K562 (cell line): ENCODE measurements around the gene ADCY6. TPM values are rescaled to one million over a fixed set of nuclear protein-coding genes. Genes with fewer than 3 reads are reported as not detected.

Experiments
- ATAC-seq: fragments of 200-7000 bp; cut with Tn5 transposase; 3 replicates; pipeline ENCODE4 v1.9.1; 2020; ENCODE audit warnings: moderate library complexity
- BruUV-seq: library from RNA; stranded (reverse); fragments of 400-500 nt; replicated peaks from 2 replicates; lab custom pipeline; 2021; lab: Mats Ljungman, UMichigan
- CTCF ChIA-PET: fragments of 300-600 bp; formaldehyde crosslinking; extraction: SDS; loops from one replicate; lab custom pipeline; 2021; ENCODE audit warnings: low intra/inter-chr PET ratio; lab: Yijun Ruan, JAX
- POLR2A ChIA-PET: fragments of 300-600, 350-650 bp; sonication (Branson Sonifier 250); formaldehyde crosslinking; extraction: SDS; loops from one replicate; lab custom pipeline; 2021; ENCODE audit warnings: antibody characterized with exemption, inconsistent platforms; lab: Yijun Ruan, JAX
- DNase-seq, 4 experiments: peaks; one replicate each; pipeline versions ENCODE4 v3.0.0 to v3.0.0-alpha.2; 2011 to 2018; ENCODE audit warnings: low spot score in 3 of 4, mixed read lengths in 3 of 4; ENCODE audit errors: extremely low read depth in 1 of 4
- FAIRE-seq: peaks from 2 replicates; lab custom pipeline; 2011; peaks lifted over from hg19 to GRCh38; lab: Jason Lieb, UNC
- H2AFZ ChIP-seq: 2 replicates; pipeline ENCODE4 v1.6.0; 2011; ENCODE audit warnings: low read depth, low read length, control low read depth, inconsistent platforms
- H3K27ac ChIP-seq: fragments of 200-600 bp; 3 replicates; pipeline ENCODE4 v1.8.0; 2011; ENCODE audit warnings: low read depth, mild to moderate bottlenecking, control low read depth, inconsistent platforms, low read length, moderate library complexity, mixed read lengths; ENCODE audit errors: extremely low read depth
- H3K27me3 ChIP-seq, 2 experiments: fragments of 300-600 bp in 1 of 2; 2 replicates in 1 of 2; 3 replicates in 1 of 2; pipeline versions ENCODE4 v1.6.0 to v1.8.0; 2011; ENCODE audit warnings: inconsistent platforms in 2 of 2, low read length in 2 of 2, mild to moderate bottlenecking in 1 of 2, mixed read lengths in 1 of 2, moderate library complexity in 1 of 2; ENCODE audit not compliant: control insufficient read depth in 2 of 2, insufficient read depth in 2 of 2
- H3K36me3 ChIP-seq: fragments of 300-600 bp; 3 replicates; pipeline ENCODE4 v1.8.0; 2011; ENCODE audit warnings: mild to moderate bottlenecking, low read length, inconsistent platforms; ENCODE audit not compliant: control insufficient read depth, insufficient read depth
- H3K4me1 ChIP-seq, 2 experiments: fragments of 200-600 bp in 1 of 2; replicated peaks in 1 of 2; 2 replicates in 1 of 2; 3 replicates in 1 of 2; pipeline versions ENCODE4 v1.5.1 to v1.8.0; 2011; ENCODE audit warnings: inconsistent platforms in 2 of 2, low read length in 2 of 2, mild to moderate bottlenecking in 1 of 2, mixed read lengths in 1 of 2, moderate library complexity in 1 of 2; ENCODE audit not compliant: control insufficient read depth in 2 of 2, insufficient read depth in 2 of 2
- H3K4me2 ChIP-seq: 2 replicates; pipeline ENCODE4 v1.6.1; 2011; ENCODE audit warnings: low read length, control low read depth, inconsistent platforms, mixed read lengths; ENCODE audit not compliant: insufficient read depth
- H3K4me3 ChIP-seq: fragments of 200-600 bp; sonication (generic), shearing (Covaris generic); 2 replicates; pipeline ENCODE4 v1.5.1; 2016; ENCODE audit warnings: control low read depth, inconsistent platforms
- H3K79me2 ChIP-seq: fragments of 200-600 bp; 3 replicates; pipeline ENCODE4 v1.8.0; 2011; ENCODE audit warnings: low read length, inconsistent platforms; ENCODE audit not compliant: control insufficient read depth, insufficient read depth
- H3K9ac ChIP-seq, 2 experiments: 2 replicates each; pipeline versions ENCODE4 v1.6.0 to v1.6.1; 2011; ENCODE audit warnings: low read depth in 2 of 2, low read length in 2 of 2, control low read depth in 1 of 2, inconsistent platforms in 1 of 2, mild to moderate bottlenecking in 1 of 2, mixed read lengths in 1 of 2; ENCODE audit not compliant: insufficient read depth in 1 of 2
- H3K9me1 ChIP-seq: one replicate; pipeline ENCODE4 v1.6.0; 2011; ENCODE audit warnings: inconsistent platforms, mild to moderate bottlenecking, low read length, moderate library complexity; ENCODE audit not compliant: control insufficient read depth, insufficient read depth
- H3K9me3 ChIP-seq: replicated peaks from 2 replicates; pipeline ENCODE4 v1.5.1; 2011; ENCODE audit warnings: low read depth, low read length, inconsistent platforms; ENCODE audit not compliant: control insufficient read depth, insufficient read depth
- H4K20me1 ChIP-seq: replicated peaks from 2 replicates; pipeline ENCODE4 v1.6.1; 2011; ENCODE audit warnings: low read length, inconsistent platforms, mixed read lengths; ENCODE audit not compliant: control insufficient read depth, insufficient read depth
- ARHGAP35 ChIP-seq: fragments of 450-650 bp; IDR thresholded peaks from 2 replicates; pipeline ENCODE4 v1.6.1; 2018; ENCODE audit not compliant: partially characterized antibody
- ARID3B ChIP-seq: fragments of 250-450 bp; sonication (Bioruptor Pico); IDR thresholded peaks from 2 replicates; pipeline ENCODE4 v1.4.0; 2020; ENCODE audit warnings: borderline replicate concordance
- E2F4 ChIP-seq: sonication (generic); formaldehyde crosslinking; IDR thresholded peaks from 2 replicates; pipeline ENCODE4 v1.8.0; 2022; ENCODE audit warnings: mild to moderate bottlenecking, low read depth, missing genetic modification reagents
- FOXA3 ChIP-seq, 2 experiments: fragments of 450-650 bp in 1 of 2; sonication (generic) in 1 of 2; formaldehyde crosslinking; IDR thresholded peaks in 1 of 2; conservative IDR thresholded peaks in 1 of 2; 2 replicates each; pipeline versions ENCODE4 v1.4.0 to v1.8.0; 2020 to 2022; ENCODE audit warnings: mild to moderate bottlenecking in 2 of 2, missing genetic modification reagents in 1 of 2
- SIN3A ChIP-seq, 2 experiments: fragments of 150-350 bp in 1 of 2; IDR thresholded peaks; 2 replicates each; pipeline ENCODE4 v1.6.1; 2011 to 2016; ENCODE audit warnings: borderline replicate concordance in 2 of 2, low read depth in 2 of 2, low read length in 2 of 2, mild to moderate bottlenecking in 2 of 2, moderate library complexity in 2 of 2; ENCODE audit not compliant: control insufficient read depth in 1 of 2
- ZFX ChIP-seq: sonication (generic); formaldehyde crosslinking; IDR thresholded peaks from 2 replicates; pipeline ENCODE4 v1.8.0; 2022; ENCODE audit warnings: mild to moderate bottlenecking, missing genetic modification reagents, moderate library complexity
- ZNF133 ChIP-seq: fragments of 250-450 bp; sonication (Bioruptor Pico); IDR thresholded peaks from 2 replicates; pipeline ENCODE4 v1.4.0; 2020; ENCODE audit warnings: mild to moderate bottlenecking
- ZNF175 ChIP-seq: fragments of 200-800 bp; sonication (Bioruptor generic); IDR thresholded peaks from 2 replicates; pipeline ENCODE4 v1.6.1; 2016; ENCODE audit warnings: low read depth, mild to moderate bottlenecking, missing genetic modification characterization, missing compliant biosample characterization
- ZNF318 ChIP-seq, 2 experiments: fragments of 450-650 bp; IDR thresholded peaks; 2 replicates each; pipeline ENCODE4 v1.6.1; 2016; ENCODE audit warnings: mild to moderate bottlenecking in 2 of 2, borderline replicate concordance in 1 of 2, low read depth in 1 of 2, moderate library complexity in 1 of 2
- ZNF76 ChIP-seq: fragments of 250-450 bp; sonication (Bioruptor Pico); IDR thresholded peaks from 2 replicates; pipeline ENCODE4 v1.4.0; 2020; ENCODE audit warnings: mild to moderate bottlenecking, moderate library complexity, borderline replicate concordance
- WGBS: fragments of 100-300 bp; shearing (Covaris generic); methylation state at CpG from one replicate; pipeline ENCODE4 v1.1.6; 2016; ENCODE audit warnings: low coverage, mixed read lengths; ENCODE audit not compliant: insufficient coverage; ENCODE audit errors: missing lambda C conversion rate; 5-methylcytosine and 5-hydroxymethylcytosine counted together
- in situ Hi-C: fragments of 300-500 bp; cut with MboI; formaldehyde crosslinking; loops from 4 replicates; pipeline ENCODE4 v1.15.0; 2018; ENCODE audit warnings: inconsistent platforms, mixed read lengths
- intact Hi-C: fragments of 100-400 bp; cut with micrococcal nuclease; formaldehyde crosslinking; loops from 2 replicates; pipeline ENCODE4 v1.14.2; 2022
- polyA plus RNA-seq, 8 experiments: library from polyadenylated mRNA; depleted of rRNA in 4 of 8; stranded (reverse) in 5 of 8; unstranded in 3 of 8; fragments of >200 nt; fragmentation: Nextera tagmentation in 2 of 8; fragmentation: Illumina TruSeq in 1 of 8; extraction: Ambion mirVana in 2 of 8; extraction: Trizol in 1 of 8; gene quantifications; 2 replicates each; pipeline versions ENCODE4 v1.2.1 to v1.2.3, GENCODE V29; 2011 to 2014; ENCODE audit warnings: inconsistent platforms in 1 of 8, missing spikeins in 1 of 8
- total RNA-seq, 7 experiments: library from RNA; depleted of rRNA in 6 of 7; stranded (reverse); fragments of >200 nt in 6 of 7; fragmentation: Illumina TruSeq in 2 of 7; extraction: Trizol in 2 of 7; gene quantifications; 2 replicates each; pipeline versions ENCODE4 v1.2.1 to v1.2.3, GENCODE V29; 2011 to 2021; ENCODE audit warnings: low replicate concordance in 1 of 7

ADCY6 gene
- total and polyA plus RNA-seq, 9 of the 15 experiments (the other 6 are each of a cell fraction or from before 2014, with no cell fraction given): 0.01 to 1.0 (median 0.53) TPM

- POLR2A ChIA-PET: interaction anchor here (1.4 to 2.9 kb wide), 3 partner anchors 12 to 39 kb away, joined by 4 to 10 read pairs (median 5); no protein-coding TSS in a partner anchor
- Histone ChIP-seq H2AFZ (no peak overlapping the region), H3K9me1 (no peaks in the 10 kb centered on the region), H3K27me3 (peaks cover 28 to 78% of the 10 kb centered on the region in 2 experiments), H3K4me3 (no peak overlapping the region), H3K79me2 (no peaks in the 10 kb centered on the region), H3K27ac (no peak overlapping the region), H3K4me2 (no peak overlapping the region), H4K20me1 (peaks cover 9% of the 10 kb centered on the region; the same call in 1 of the 2 replicates), H3K4me1 (peaks cover 0 to 6% of the 10 kb centered on the region in 2 experiments; a peak in 1 of 5 replicates), H3K9ac (no peak overlapping the region), H3K9me3 (no peaks in the 10 kb centered on the region), H3K36me3 (no peaks in the 10 kb centered on the region)
- 0% methylated on average over 5 of the region's 5 CpGs for WGBS
- intact Hi-C loops: no loop called here
- DNase-seq (no peak), ATAC-seq (no peak), FAIRE-seq (no peak)
- BruUV-seq: no TSS peak
- CTCF ChIA-PET: no interaction called here
- in situ Hi-C loops: no loop called here
- TF ChIP-seq ZNF175 (CRISPR knock-in tag) (no peak), ARID3B (CRISPR knock-in tag) (no peak), SIN3A (IDR thresholded peaks at IDR 0.05; ENCODE audit: borderline replicate concordance in 2 of 2, control insufficient read depth in 1 of 2, low read depth in 2 of 2, low read length in 2 of 2) (no peak), ARHGAP35 (no peak), ZNF76 (CRISPR knock-in tag) (no peak), E2F4 (CRISPR knock-in tag) (no peak), FOXA3 (CRISPR knock-in tag; conservative IDR thresholded peaks at IDR 0.05 in 1 of 2, IDR thresholded peaks at IDR 0.05 in 1 of 2) (no peak), ZNF318 (IDR thresholded peaks at IDR 0.05; ENCODE audit: borderline replicate concordance in 1 of 2, low read depth in 1 of 2) (no peak), ZNF133 (no peak), ZFX (no peak)
Observed at GRCh38 chr12:48773686-48774085, 15.2 kb downstream of the ADCY6 start.
